ENCODE data around the gene ACOT7.

ACOT7 gene

DNA sequence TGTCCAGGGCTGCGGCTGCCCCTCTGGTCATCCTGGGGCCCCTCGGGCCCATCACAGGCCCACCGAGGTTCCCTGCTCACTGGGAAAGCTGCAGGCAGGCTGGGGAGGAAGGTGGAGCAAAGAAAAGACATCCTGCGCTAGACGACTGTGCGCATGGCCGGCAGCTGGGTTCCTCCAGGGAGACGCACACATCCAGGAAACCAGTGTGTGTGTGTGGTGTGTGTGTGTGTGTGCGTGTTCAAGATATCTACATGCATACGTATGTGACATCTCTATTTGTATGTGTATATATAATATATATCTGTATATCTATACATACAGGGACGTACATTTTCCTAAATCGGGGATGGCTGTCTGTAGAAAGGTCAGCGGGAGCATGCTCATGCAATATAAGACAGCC lies 63.7 kb downstream of the ACOT7 start:
- no peak for TF ChIP-seq EGR1 (IDR thresholded peaks at IDR 0.05)
- no peak for TF ChIP-seq TEAD4 (IDR thresholded peaks at IDR 0.05)
- TF ChIP-seq, protein P1, sequence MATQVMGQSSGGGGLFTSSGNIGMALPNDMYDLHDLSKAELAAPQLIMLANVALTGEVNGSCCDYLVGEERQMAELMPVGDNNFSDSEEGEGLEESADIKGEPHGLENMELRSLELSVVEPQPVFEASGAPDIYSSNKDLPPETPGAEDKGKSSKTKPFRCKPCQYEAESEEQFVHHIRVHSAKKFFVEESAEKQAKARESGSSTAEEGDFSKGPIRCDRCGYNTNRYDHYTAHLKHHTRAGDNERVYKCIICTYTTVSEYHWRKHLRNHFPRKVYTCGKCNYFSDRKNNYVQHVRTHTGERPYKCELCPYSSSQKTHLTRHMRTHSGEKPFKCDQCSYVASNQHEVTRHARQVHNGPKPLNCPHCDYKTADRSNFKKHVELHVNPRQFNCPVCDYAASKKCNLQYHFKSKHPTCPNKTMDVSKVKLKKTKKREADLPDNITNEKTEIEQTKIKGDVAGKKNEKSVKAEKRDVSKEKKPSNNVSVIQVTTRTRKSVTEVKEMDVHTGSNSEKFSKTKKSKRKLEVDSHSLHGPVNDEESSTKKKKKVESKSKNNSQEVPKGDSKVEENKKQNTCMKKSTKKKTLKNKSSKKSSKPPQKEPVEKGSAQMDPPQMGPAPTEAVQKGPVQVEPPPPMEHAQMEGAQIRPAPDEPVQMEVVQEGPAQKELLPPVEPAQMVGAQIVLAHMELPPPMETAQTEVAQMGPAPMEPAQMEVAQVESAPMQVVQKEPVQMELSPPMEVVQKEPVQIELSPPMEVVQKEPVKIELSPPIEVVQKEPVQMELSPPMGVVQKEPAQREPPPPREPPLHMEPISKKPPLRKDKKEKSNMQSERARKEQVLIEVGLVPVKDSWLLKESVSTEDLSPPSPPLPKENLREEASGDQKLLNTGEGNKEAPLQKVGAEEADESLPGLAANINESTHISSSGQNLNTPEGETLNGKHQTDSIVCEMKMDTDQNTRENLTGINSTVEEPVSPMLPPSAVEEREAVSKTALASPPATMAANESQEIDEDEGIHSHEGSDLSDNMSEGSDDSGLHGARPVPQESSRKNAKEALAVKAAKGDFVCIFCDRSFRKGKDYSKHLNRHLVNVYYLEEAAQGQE (IDR thresholded peaks at IDR 0.05; ENCODE audit: low read depth): no peak
- TF ChIP-seq CREB1 (IDR thresholded peaks at IDR 0.05; ENCODE audit: low read depth): no peak
- TF ChIP-seq, protein P2, sequence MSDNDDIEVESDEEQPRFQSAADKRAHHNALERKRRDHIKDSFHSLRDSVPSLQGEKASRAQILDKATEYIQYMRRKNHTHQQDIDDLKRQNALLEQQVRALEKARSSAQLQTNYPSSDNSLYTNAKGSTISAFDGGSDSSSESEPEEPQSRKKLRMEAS (IDR thresholded peaks at IDR 0.05): no peak
- no peak for TF ChIP-seq ZBTB7A (IDR thresholded peaks at IDR 0.05; ENCODE audit: low read depth)
- TF ChIP-seq FOXM1 (IDR thresholded peaks at IDR 0.05; ENCODE audit: borderline replicate concordance, low read depth): no peak

DNA sequence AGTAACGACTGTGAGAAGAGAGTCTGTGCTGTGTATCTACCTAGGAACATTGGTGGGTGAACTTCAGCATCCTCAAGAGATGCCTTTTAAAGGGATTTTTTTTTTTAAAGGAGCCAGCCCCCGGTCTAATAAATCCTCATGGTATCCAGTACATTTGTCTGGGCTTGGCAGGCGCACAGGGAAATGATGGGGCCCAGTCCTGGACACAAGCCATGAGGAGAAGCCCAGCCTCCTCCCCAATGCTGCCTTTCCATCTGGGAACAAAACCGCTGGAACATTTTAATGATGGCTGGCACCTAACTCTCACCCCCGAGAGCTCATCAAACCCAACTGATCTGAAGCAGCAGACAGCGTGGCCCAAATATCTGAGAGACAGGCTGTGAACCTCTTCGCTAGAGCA lies 64.2 kb downstream of the ACOT7 start:
- no peak for TF ChIP-seq TCF12 (IDR thresholded peaks at IDR 0.05; ENCODE audit: low read depth)
- no peak for TF ChIP-seq TEAD4 (IDR thresholded peaks at IDR 0.05)
- no peak for TF ChIP-seq ZBTB7A (IDR thresholded peaks at IDR 0.05; ENCODE audit: low read depth)
- no peak for TF ChIP-seq TAF1 (IDR thresholded peaks at IDR 0.05; ENCODE audit: low read depth)
- TF ChIP-seq, protein P3, sequence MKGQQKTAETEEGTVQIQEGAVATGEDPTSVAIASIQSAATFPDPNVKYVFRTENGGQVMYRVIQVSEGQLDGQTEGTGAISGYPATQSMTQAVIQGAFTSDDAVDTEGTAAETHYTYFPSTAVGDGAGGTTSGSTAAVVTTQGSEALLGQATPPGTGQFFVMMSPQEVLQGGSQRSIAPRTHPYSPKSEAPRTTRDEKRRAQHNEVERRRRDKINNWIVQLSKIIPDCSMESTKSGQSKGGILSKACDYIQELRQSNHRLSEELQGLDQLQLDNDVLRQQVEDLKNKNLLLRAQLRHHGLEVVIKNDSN (IDR thresholded peaks at IDR 0.05): no peak
- no peak for TF ChIP-seq YY1 (IDR thresholded peaks at IDR 0.05; ENCODE audit: low read depth)
- no peak for TF ChIP-seq EGR1 (IDR thresholded peaks at IDR 0.05)
- TF ChIP-seq NFIC (IDR thresholded peaks at IDR 0.05): no peak
- no peak for TF ChIP-seq CEBPB (IDR thresholded peaks at IDR 0.05)
- TF ChIP-seq FOXM1 (IDR thresholded peaks at IDR 0.05; ENCODE audit: borderline replicate concordance, low read depth): no peak
- TF ChIP-seq CREB1 (IDR thresholded peaks at IDR 0.05; ENCODE audit: low read depth): no peak
- no peak for TF ChIP-seq EP300 (IDR thresholded peaks at IDR 0.05; ENCODE audit: borderline replicate concordance)

DNA sequence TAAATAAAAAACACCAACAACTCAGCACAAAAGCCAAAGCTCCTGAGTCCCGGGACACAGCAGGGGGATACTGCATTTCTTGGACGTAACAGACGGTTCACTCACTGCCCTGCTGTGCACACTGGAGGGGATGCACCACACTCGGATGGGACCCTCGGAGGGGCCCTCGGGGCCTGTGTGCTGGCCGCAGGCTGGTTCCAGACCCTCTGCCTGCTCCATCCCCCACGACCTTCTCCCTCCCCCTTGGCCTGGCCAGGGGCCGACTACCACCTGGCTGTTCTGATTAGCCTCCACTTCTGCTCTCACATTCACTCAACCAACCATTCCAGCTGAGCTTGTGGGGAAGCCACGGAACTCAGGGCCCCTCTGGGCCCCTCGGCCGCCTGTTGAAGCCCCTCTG lies 64.9 kb downstream of the ACOT7 start:
- TF ChIP-seq YY1 (IDR thresholded peaks at IDR 0.05; ENCODE audit: low read depth): no peak
- TF ChIP-seq, protein P3 (IDR thresholded peaks at IDR 0.05): no peak
- TF ChIP-seq, protein P2 (IDR thresholded peaks at IDR 0.05): no peak
- no peak for TF ChIP-seq TAF1 (IDR thresholded peaks at IDR 0.05; ENCODE audit: low read depth)
- TF ChIP-seq FOXM1 (IDR thresholded peaks at IDR 0.05; ENCODE audit: borderline replicate concordance, low read depth): no peak
- TF ChIP-seq EP300 (IDR thresholded peaks at IDR 0.05; ENCODE audit: borderline replicate concordance): no peak
- TF ChIP-seq ZBTB7A (IDR thresholded peaks at IDR 0.05; ENCODE audit: low read depth): no peak
- TF ChIP-seq CEBPB (IDR thresholded peaks at IDR 0.05): no peak
- no peak for TF ChIP-seq CREB1 (IDR thresholded peaks at IDR 0.05; ENCODE audit: low read depth)
- TF ChIP-seq EGR1 (IDR thresholded peaks at IDR 0.05): no peak
- no peak for TF ChIP-seq TEAD4 (IDR thresholded peaks at IDR 0.05)
- TF ChIP-seq RAD21 (IDR thresholded peaks at IDR 0.05; ENCODE audit: low read depth): no peak
- TF ChIP-seq NFIC (IDR thresholded peaks at IDR 0.05): no peak
- TF ChIP-seq TCF12 (IDR thresholded peaks at IDR 0.05; ENCODE audit: low read depth): no peak
- TF ChIP-seq, protein P1 (IDR thresholded peaks at IDR 0.05; ENCODE audit: low read depth): no peak

DNA sequence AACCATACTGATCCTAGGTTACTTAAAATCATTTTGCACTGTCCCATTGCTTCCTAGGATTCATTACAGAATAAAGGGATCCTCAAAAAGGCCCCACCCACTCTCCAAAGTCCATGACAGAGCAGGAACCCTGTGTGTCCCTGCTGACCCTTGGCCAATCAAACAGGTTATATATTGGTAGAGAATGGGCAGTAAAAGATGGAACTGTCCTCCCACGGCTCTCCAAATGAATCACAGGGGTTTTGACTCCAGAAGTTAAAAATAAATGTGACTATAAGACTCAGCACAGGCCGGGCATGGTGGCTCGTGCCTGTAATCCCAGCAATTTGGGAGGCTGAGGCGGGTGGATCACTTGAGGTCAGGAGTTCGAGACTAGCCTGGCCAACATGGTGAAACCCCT lies 65.5 kb downstream of the ACOT7 start:
- TF ChIP-seq ZBTB7A (IDR thresholded peaks at IDR 0.05; ENCODE audit: low read depth) (no peak), CEBPB (IDR thresholded peaks at IDR 0.05) (no peak), CREB1 (IDR thresholded peaks at IDR 0.05; ENCODE audit: low read depth) (no peak), TEAD4 (IDR thresholded peaks at IDR 0.05) (no peak)
- TF ChIP-seq, protein P3 (IDR thresholded peaks at IDR 0.05): no peak
- TF ChIP-seq, protein P1 (IDR thresholded peaks at IDR 0.05; ENCODE audit: low read depth): no peak
